Breast epithelium (tissue), 3 donors: Measurements from ENCODE around the gene PTPRH.

Experiments used
- POLR2A ChIP-seq: fragments of 450-650 bp; IDR thresholded peaks from one replicate; pipeline ENCODE4 v1.6.1; 2016; ENCODE audit warnings: antibody characterized with exemption, mild to moderate bottlenecking, moderate library complexity
- TF ChIP-seq, protein P1 (sequence below), 3 donors: fragments of 450-650 bp; IDR thresholded peaks; one replicate each; pipeline ENCODE4 v1.5.1; 2016 to 2017; ENCODE audit warnings: antibody characterized with exemption in 3 of 3, mild to moderate bottlenecking in 3 of 3, moderate library complexity in 3 of 3

DNA sequence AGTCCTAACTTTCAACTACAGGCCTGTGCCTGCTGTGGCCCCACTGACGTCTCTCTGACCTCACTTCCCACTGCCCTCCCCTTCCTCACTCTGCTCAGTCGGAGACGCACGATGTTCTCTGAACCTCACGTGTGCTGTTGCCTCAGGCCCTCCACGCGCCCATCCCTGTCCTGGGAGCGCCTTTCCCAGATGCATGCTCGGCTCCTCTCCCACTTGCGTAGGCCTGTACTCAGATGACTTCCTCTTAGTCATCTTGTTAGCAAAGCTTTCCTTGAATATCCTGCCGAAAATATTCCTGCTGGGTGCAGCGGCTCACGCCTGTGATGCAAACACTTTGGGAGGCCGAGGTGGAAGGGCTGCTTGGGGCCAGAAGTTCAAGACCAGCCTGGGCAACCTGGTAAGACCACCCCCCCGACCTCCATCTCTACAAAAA is 19.9 kb downstream of the PTPRH start:
- no peak for TF ChIP-seq POLR2A
- TF ChIP-seq, protein P1, sequence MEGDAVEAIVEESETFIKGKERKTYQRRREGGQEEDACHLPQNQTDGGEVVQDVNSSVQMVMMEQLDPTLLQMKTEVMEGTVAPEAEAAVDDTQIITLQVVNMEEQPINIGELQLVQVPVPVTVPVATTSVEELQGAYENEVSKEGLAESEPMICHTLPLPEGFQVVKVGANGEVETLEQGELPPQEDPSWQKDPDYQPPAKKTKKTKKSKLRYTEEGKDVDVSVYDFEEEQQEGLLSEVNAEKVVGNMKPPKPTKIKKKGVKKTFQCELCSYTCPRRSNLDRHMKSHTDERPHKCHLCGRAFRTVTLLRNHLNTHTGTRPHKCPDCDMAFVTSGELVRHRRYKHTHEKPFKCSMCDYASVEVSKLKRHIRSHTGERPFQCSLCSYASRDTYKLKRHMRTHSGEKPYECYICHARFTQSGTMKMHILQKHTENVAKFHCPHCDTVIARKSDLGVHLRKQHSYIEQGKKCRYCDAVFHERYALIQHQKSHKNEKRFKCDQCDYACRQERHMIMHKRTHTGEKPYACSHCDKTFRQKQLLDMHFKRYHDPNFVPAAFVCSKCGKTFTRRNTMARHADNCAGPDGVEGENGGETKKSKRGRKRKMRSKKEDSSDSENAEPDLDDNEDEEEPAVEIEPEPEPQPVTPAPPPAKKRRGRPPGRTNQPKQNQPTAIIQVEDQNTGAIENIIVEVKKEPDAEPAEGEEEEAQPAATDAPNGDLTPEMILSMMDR (IDR thresholded peaks at IDR 0.05): no peak
